GM19467 (cell line): ENCODE data around the gene POU3F1.
A peak's percentile ranks its signal among the peaks of the same experiment; 100 is the strongest.

Experiments used
- ATAC-seq: cut with Tn5 transposase; IDR thresholded peaks from one replicate; pipeline ENCODE4 v1.9.1; 2021; ENCODE audit warnings: mild to moderate bottlenecking, moderate library complexity; ENCODE audit not compliant: unreplicated experiment

POU3F1 gene

DNA sequence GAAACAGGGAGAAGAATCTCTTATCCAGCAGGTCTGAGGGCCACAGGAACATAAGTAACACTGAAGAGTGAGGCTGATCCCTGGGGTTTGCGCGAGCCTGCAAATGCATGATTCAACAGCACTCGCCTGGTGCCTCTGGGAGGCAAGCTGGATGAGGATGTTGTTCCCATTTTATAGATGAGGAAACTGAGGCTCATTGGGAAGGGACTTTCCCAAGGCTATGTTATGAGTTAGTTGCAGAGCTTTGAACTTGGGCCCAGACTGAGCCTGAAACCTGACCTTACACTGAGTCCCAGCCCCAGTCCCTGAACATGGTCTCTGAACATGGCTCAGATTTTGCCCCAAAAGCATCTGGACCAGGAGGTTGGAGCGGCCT lies 27.7 kb upstream of the POU3F1 start:
- no peak for ATAC-seq

DNA sequence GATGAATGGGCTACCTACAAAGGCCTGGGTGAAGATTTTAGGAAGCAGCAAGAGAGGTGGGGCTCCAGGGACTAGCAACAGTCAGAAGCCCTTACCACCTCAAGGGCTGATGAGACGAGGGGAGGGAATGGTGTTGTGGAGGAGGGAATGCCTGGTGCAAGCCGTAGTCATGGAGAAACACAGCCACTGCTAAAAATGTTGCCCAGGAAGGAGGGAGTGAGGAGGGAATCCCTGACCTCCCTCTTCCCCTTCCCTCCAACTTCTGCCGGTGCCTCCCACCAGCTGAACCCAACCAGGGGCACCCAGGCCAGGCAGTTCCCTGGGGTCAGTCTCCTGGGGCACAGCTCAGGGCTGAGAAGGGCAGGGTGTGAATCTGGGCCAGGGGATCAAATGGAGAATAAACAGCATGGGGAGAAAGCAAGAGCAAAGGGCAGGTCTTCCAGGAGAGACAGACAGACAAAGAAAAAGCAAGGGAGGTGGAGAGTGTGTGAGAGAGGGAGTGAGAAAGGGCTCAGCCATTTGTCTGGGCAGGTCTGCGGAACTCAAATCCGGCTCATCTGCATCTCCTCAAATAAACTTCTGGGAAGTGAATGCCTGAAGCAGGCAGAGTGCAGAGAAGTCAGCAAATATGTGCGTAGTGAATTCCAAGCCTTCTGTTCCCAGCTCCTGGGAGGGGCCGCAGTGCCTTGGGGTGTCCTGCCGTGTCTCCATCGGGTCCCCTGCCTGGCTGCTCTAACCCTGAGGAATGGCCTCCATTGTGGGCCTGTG lies 27.1 kb upstream of the POU3F1 start:
- no peak for ATAC-seq

DNA sequence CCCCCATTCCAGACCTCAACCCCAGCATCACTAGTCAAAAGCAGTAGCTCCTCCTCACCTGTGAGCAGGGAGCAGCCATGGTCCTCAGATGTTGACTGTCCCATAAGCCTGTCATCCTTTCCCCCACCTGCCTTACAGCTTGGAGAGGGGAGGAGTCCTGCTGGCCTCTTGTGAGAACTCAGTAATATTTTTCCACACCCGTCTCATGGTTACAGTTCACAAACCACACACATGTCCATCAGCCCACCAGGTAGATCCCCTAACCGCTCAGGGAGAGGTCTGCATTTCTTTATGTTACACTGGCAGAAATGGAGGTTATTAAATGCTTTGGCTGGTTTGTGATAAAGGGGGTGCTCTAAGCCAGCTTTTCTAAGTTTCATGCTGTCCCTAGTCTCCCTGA lies 26.3 kb upstream of the POU3F1 start:
- no peak for ATAC-seq

DNA sequence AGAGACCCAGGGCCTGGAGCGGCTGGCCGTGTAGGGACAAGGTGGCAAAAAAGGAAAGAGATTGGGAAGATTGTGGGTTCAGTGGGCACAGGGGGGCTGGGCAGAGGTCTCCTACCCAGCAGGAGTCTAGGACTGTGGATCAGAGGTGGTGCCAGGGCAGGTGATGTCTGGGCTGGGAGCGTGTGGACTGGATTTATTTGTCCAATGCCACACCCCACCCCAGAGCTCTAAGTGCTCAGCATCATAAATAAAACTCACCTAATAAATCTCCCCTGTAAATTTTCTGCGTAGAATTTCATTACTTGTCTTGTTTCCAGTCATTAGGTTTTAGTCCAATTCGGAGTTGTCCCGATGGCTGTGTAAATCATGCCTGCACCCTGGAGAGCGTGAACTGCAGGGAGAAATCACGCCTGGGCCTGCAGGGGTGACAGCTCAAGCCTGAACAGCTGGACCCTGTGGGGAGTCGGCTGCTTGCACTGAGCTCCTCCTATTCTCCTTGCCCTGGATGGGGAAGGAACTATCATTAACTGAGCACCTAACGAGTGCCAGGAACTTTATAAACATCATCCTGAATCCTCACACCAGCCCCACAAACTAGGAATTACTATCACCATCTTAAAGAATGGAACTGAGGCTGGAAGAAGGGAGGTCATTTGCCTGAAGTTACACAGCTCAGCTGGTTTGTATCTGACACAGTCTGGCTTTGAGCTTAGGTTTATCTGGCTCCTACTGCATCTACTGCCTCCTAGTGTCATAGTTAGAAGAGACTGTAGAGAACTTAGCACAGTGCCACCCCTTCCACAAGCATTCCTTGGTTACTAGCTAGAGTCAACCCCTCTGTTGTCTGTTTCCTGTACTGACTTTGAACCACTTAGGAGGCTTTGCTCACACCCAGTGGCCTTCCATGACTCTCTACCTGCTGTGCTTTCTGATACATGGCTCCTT lies 25.0 kb upstream of the POU3F1 start:
- ATAC-seq: no peak

DNA sequence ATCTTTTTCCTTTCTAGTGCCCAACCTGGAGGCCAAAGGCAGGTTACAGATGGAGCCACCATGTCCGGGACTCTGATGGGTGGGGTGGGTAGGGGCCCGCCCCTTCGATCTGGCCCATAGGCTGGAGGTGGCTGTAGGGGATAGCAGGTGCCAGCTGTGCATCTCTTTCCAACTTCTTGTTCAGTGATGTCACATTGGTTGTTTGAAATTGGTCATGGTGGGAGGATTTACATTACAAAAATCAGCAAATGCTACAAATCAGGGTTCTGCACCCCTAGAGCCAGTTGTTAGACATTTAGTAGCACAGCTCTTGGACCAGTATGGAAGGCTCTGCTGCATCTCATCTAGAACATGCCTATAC lies 22.4 kb upstream of the POU3F1 start:
- ATAC-seq: no peak

DNA sequence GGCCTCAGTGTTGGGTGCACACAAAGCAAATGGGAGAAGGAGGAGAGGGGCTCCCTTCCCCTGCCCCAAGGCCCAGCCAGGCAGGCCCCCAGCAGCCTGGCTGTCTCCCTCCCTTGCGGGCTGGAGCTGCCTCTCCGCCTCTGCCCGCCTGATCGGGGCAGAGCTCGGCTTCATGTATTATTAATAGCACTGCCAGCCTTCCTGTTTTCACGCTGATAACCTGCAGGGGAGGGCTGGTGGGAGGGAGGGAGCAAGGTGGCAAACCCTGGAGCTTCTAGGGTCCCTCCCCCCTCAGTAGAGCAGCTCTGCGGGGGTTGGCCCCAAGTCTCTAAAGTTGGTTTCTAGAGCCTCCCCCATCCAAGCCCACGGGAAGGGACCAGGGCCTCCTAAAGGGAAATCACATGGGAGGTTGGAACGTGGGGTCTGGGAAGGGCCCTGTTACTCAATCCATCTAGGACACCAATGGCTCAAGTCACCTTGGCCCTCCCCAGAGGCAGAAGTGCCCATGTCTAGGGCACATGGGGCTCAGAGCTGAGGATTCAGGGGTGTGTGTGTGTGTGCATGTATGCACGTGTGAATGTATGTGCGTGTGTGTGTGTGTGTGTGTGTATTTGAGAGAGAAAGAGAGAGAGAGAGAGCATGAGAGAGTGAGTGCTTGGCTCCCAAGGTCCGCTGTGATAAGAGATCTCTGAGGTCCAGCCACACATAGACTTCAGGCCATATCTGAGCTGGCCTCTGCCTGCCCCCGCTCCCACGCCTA lies 21.8 kb upstream of the POU3F1 start:
- ATAC-seq: no peak

DNA sequence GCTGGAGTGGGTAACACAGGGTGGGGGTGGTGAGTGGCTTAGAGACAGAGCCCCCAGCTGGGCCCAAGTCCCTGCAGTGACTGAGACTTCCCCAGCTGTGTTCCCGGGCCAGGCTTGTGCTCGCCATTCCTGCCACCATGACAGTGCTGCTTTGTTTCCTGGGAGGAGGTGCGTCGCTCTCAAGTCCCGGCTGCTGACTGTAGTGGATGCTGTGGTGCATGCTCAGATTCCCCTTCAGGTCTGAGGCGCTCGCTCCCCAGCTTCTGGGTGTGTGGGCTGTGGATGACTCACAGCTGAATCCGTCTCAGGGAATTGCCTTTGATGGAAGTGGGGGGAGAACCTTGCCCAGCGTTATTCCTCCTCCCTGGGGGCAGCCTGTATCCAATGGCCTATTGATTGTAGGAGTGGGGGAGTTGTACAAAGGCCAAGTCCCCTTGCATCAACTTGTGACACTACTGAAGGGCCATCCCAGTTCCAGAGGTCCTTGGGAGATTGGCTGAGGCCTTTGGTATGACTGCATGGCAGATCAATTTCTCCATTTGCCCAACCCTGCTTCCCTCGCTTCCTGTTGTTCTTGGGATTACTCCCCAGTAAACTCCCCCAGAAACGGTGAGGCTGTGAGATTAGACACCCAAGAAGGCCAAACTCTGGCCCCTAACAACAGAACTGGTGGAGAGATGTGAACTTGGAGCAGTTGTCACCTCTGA lies 17.8 kb upstream of the POU3F1 start:
- ATAC-seq: no peak

DNA sequence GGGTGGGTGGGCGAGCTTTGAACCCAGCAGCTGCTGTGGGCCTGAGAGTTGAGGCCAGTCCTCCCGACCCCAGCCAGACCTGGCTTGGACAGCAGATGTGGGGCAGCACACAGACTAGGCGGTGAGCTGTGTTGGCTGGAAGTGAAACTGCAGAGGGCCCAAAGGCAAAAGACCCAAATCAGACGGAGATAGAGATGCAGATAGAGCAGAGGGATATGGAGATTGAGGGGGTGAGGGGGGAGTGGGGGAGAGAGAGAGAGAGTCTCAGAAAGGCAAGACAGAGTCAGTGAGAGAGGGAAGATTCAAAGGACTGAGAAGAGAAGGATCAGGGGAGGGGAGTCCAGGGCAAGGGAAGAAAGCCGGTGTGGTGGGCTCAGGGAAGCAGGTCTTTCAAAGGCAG lies 17.0 kb upstream of the POU3F1 start:
- ATAC-seq: no peak

DNA sequence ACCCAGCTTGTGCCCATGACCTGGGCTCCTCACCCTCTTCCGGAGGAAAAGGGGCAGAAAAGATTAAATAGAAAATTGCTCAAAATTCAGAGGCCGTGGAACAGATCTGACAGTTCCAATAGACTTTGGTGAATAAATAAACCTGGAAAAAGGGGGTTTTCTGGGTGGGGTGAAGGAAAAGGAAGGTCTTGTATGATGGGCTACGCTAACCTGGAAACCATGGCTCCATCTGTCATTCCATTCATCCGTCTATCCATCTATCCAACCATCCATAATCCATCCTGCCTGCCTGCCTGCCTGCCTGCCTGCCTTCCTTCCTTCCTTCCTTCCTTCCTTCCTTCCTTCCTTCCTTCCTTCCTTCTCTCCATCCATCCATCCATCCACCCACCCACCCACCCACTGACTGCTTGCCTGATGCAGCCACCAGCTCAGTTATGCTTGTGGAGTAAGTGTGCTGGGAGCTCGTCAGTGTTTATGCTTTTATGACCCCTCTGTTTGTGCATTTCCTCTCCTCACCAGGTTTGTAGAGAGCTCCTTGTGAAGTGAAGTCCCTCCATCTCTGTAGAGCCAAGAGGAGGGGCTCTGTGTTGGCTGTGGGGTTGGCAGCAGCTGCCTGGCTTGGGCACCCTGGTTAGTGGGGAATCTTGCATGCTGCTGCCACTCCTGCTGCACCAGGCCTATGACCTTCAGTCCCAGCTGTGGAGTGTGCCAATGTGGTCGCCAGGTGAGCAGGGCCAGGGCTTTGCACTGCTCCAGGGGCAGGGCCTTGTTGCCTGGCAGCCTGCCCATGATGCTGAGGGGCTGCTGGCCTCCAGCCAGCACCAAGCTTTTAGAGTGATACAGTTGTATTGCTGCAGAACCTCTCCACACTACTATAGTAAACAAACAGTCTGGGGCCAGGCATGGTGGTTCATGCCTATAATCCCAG lies 16.0 kb upstream of the POU3F1 start:
- no peak for ATAC-seq

DNA sequence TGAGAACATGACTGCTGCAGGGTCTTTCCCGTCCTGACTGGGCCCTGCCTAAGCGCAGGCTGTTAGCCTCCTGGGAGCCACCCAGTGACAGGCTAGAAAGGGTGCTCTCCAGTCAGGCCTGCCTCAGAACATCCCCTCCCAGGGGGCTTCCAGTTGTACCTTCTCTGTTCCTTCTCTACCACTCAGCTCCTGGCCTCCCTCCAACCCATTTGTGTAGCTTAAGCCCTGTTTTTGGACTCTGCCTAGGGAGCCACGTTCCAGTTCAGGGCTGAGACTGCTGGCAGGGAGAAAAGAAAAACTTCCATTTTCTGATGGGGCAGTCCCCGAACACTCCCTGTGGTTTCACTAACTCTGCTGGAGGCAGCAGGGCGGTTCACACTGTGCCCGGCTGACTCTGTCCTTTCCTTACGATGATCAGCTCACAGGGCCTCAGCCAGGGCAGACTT lies 15.3 kb upstream of the POU3F1 start:
- ATAC-seq: peak; percentile 46

DNA sequence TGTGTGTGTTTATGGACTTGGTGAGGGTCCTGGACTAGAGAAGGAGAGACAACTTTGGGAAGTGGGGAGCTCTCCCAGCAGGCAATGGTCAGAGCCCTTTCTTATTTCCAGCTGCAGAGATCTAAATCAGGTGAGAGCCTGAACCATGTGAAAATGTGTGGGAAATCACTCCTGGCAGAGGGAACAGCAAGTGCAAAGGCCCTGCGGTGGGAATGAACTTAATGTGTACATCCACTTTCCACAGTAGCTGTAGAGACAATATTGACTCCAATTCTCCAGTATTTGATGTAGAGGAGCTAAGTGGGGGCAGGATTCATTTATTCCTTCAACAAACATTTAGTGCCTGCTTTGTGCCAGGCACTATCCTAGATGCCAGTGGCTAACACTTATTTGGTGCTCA lies 14.7 kb upstream of the POU3F1 start:
- ATAC-seq: no peak

DNA sequence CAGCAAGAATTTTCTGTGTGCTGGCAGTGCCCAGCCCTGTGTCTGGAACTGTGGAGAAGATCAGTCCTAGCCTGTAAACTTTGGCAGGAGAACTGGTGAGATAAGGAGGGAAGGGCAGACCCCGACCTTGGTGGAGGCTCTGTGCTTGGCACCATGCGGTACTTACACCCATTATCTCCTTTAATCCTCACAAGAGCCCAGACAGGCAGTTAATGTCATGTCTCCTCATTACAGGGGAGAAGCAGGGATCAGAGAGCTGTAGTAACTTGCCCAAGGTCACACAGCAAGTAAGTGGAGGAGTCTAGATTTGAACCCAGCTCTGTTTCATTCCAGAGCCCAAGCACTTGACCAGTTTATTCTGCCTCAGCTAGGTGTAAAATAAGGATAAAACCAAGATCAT lies 13.9 kb upstream of the POU3F1 start:
- no peak for ATAC-seq

DNA sequence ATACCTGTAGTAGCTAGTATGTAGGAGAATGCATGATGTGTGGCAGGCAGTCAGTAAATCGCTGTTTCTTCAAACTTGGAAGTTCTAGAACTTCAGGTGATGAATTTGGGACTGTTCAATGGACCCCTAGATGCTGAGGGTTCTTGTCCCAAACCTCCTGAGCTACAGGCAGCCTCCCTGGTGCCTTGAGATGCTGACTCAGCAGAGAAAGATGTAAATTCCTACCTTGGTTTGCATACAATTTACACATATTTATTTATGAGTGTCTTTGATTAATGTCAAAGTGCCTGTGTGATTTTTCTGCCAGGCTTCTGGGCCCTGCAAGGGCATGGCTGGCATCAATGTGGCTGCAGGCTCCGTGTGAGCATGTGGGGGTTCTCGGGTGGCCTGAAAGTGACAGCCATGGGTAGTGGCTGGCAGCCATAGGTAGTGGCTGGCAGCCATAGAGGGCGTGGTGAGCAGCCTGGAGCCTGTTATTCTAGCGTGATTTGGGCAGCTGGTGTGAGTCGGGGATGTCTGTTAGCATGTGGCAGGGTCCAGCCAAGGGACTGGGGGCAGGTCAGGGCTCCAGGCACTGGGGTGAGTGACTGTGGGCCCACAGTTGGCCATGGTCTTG lies 13.2 kb upstream of the POU3F1 start:
- ATAC-seq: no peak

DNA sequence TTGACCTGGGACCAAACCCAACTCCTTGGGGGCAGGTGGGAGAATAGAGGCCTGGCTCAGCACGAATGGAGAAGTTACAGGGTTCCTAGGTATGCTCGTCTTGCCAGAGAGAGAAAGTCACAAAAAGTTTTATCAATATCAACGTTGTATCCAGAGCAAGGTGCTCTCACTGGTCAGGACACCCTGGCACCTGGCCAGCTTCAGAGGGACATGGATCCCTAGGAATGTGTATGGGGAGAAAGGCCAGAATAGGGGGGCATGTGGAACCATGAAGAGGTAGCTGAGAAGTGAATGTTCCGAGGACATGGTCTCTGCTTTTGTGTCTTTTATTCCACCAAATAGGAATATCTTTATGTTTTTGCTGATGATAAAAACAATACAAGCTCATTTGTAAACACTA lies 9.4 kb upstream of the POU3F1 start:
- ATAC-seq: no peak

DNA sequence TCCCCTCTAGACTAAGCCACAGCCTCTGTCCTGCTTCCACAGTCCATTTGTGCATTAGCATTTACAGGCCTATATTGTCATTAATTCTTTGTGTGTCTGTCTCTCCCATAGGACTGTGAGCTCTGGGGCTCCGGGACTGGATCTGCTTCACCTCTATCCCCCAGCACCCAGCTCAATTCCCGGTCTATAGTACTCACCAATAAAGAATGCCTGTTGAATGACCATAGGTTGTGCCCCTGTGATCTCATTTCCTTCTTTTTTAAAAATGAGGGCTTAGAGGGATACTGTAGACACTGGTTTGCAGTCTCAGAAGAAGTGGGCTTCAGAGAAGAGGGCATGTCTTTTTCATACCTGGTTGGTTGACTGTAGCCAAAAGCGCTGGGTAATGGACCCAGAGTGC lies 8.8 kb upstream of the POU3F1 start:
- ATAC-seq: no peak

DNA sequence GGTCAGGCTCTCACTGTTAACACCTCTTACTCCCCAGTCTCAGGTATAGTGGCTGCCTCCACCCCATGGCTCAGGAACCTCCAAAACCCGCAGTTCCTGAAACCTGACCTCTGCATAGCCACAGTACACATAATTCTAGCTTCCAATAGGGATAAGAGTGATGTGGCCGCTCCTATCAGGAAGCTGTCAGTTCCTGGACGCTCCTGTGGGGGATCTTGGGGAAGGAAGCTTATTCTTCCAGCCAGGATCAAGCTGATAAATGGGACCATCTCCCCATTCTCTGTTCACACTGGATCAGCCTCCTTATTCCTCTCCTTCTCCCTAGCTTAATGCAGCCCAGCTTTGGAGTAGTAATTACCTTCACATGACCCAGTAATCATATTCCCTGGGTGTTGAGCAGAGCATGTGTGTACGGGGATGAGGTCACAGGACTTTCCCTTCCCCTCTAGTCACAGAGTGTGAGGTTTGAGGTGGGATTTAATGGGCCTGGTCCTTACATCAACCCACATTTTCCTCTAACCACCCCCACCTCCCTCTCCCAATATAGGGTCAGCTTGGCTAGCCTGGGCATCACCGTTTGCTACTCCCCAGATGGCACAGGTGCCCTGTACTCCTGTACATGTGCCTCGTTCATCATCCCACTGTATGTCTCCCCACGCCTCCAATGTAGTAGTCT lies 7.0 kb upstream of the POU3F1 start:
- ATAC-seq: no peak

DNA sequence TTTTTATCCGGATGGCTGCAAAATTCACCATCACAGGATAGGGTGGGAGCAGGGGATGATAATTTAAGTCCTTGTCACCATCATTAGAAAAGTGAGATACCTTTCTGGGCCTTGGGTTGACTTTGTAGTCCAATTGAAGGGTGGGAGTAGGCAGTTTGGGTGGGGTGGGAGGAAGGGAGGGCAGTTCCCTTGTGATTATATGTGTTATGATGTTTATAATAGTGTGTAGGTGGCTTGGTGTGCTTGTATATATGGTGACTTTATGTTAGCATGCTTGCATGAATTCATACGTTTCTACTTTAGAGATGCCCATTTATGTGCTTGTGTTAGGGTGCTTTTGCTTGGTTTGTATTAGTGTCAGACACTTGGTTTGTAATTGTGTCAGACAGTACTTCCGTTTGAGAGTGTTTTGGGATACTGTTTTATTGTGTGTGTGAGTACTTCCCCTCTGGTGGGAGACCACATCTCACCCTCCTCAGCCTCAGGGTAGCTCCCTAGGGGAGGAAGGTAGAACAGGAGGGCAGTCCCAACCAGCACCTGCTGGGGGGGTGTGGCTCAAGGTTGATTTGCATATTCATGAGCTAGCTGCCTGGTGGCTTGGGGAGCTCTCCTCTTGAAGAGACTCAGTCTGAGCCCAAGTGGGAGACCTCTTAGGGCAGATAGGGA lies 6.3 kb upstream of the POU3F1 start:
- peak; percentile 59 for ATAC-seq

DNA sequence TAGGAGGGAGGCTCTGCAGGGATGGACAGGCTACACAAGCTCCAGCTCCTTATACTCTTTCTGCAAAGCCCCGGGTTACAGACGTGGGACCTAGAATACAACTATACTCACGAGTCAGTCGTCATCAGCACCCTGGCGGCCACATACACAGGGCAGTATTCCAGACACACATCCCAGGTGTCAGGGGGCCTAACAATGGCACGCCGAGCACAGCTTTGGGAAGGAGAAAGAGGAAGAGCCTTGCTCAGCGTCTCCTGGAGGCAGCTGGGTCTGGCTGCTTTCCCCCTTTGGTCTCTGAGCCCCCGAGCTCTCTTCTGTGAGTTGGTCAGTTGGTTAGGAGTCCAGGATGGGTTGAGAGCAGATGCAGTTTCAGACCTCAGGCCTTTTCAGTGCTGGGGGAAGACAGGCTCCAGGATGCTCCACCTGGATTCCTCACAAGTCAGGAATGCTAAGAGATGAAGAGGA lies 4.5 kb upstream of the POU3F1 start:
- no peak for ATAC-seq
